ENCODE data around the gene MICAL3. TPM values are rescaled to one million over a fixed set of nuclear protein-coding genes. Genes with fewer than 3 reads are reported as not detected.
"Not testable (repeated sequence)": the region's sequence is repeated elsewhere in the genome, so short reads cannot be mapped to it uniquely, and the experiment has no call there.

The MICAL3 gene, protein sequence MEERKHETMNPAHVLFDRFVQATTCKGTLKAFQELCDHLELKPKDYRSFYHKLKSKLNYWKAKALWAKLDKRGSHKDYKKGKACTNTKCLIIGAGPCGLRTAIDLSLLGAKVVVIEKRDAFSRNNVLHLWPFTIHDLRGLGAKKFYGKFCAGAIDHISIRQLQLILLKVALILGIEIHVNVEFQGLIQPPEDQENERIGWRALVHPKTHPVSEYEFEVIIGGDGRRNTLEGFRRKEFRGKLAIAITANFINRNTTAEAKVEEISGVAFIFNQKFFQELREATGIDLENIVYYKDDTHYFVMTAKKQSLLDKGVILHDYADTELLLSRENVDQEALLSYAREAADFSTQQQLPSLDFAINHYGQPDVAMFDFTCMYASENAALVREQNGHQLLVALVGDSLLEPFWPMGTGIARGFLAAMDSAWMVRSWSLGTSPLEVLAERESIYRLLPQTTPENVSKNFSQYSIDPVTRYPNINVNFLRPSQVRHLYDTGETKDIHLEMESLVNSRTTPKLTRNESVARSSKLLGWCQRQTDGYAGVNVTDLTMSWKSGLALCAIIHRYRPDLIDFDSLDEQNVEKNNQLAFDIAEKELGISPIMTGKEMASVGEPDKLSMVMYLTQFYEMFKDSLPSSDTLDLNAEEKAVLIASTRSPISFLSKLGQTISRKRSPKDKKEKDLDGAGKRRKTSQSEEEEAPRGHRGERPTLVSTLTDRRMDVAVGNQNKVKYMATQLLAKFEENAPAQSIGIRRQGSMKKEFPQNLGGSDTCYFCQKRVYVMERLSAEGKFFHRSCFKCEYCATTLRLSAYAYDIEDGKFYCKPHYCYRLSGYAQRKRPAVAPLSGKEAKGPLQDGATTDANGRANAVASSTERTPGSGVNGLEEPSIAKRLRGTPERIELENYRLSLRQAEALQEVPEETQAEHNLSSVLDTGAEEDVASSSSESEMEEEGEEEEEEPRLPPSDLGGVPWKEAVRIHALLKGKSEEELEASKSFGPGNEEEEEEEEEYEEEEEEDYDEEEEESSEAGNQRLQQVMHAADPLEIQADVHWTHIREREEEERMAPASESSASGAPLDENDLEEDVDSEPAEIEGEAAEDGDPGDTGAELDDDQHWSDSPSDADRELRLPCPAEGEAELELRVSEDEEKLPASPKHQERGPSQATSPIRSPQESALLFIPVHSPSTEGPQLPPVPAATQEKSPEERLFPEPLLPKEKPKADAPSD (N-terminal part only)
- total RNA-seq: 28.2 TPM

DNA sequence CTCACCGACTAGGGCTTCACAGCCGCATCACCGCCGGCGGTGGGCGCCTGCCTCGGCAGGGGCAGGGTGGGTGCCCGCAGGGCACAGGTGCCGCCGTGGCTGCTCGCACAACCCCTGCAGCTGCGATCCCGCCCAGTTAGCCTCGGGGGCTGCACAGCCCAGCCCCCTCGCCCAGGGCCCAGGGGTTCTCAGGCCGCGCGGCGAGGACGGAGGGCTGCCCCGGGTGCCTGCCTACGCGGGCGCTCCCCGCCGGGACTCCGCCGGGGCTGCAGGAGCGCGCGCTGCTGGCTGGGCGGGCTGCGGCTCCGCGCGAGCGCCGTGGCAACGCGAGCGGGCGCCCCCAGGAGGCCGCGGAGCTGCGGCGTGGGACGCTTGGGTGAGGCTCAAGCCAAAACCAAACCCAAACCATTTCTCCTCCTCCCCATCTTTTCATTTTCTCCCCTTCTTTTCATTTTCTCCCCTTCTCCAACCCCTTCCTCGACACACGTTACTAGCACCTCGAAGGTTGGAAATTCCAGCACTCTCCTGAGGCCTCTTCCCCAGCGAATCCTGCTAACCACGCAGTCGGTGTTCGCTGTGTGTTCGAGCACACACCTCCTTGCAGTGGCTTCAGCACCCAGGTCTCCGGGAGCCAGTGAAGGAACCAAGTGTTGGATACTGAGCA, at the start of gene MICAL3:
Gene MICAL3 (minus strand): TSS at position 286 of the 664 bp plus-strand sequence. CDS start 117,749 bp downstream, outside the sequence.
- DNase-seq: no peak

DNA sequence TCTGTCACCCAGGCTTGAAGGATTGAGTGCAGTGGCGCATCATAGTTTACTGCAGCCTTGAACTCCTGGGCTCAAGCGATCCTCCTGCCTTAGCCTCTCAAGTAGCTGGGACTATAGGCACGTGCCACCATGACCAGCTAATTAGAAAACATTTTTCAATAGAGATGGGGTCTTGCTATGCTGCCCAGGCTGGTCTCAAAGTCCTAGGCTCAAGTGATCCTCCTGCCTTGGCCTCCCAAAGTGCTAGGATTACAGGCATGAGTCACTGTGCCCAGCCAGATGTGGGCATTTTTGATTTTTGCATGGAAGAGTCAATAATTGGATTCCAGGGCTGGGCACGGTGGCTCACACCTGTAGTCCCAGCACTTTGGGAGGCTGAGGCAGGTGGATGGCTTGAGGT, 49.6 kb upstream of the MICAL3 start:
- DNase-seq: not testable (repeated sequence)

DNA sequence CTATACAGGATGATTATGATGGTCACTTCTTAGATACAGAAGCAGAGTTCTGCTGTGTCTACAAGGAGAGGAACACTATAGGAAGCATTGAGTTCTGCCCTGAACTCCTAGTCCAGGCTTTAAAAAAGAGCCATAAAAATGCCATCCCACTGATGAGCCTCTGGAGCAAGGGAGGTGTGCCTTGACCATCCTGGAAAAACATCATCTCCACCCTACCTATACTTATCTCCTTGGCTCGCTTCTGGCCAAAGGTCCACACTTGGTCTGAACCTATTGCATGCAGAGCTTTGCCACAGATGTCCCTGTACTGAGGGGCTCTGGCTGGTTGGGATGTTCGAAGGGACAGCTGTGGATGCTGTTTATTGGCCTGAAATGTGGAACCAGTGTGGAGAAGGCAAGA, 49.1 kb upstream of the MICAL3 start:
- no peak for DNase-seq

DNA sequence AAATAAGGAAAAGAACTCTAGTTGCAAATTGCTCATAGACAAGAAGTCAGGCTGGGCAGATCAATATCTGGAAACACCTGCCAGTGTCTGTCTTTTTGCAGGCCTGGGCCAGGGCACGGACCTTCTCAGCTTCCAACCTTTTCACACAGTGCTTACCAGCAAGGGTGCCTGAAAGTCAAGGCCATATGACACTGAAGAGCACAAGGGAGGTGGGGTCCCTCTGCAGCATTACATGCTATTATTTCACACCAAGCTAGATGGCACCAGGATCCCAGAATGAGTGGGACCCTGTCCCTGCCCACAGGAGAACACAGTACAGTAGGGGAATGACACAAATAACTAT, 47.6 kb upstream of the MICAL3 start:
- no peak for DNase-seq

DNA sequence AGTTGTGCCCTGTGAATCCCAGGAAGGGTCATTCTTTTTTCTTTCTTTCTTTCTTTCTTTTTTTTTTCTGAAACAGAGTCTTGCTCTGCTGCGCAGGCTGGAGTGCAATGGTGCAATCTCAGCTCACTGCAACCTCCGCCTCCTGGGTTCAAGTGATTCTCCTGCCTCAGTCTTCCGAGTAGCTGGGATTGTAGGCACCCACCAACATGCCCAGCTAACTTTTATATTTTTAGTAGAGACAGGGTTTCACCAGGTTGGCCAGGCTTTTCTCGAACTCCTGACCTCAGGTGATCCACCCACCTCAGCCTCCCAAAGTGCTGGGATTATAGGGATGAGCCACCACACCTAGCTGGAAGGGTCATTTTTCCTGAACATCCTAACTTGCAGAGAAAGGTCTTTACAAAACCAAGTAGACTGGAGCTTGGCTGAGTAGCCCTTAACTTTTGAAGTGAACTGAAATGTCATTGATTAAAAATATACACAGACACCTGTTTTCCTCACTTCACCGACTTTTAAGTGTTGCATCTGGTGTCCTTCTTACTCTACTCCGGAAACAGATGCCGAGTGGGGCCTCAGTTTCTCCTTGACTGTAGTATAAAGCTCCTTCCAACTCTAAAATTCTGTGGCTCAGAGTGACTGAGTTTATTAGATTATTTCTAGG, 47.1 kb upstream of the MICAL3 start:
- DNase-seq: not testable (repeated sequence)

DNA sequence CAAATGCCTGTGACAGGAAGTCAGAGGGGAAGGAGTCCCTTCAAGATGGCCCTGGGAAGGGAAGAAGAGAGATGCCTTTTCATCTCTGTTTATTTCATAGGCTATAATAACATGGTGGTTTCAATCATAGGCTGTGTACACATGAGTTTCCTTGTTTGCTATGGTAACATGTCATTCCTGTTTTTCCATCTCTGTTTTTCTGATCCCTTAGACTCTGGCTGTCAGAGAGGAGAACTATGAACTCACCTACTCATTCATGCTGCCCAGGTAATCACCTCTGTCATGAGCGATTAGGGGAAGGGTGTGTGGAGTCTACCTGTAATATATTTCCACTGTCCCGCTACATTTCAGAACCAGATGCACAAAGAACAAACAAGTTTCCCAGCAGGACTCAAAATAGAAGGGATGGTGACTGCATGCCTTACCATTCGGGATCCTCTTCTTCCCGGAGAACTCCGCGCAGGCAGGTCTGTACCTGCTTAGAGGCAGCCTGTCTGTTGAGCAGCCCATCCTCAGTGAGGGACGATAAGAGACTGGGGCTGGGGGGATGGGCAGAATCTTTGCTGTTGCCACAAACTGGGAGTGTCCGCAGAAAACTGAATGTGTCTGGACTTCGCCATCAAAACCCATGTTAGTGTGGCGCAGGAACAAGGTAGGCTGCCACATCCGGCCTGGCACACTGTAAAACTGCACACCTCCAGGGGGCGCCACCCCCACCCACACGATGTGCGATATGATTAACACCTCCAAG, 46.4 kb upstream of the MICAL3 start:
- DNase-seq: no peak

DNA sequence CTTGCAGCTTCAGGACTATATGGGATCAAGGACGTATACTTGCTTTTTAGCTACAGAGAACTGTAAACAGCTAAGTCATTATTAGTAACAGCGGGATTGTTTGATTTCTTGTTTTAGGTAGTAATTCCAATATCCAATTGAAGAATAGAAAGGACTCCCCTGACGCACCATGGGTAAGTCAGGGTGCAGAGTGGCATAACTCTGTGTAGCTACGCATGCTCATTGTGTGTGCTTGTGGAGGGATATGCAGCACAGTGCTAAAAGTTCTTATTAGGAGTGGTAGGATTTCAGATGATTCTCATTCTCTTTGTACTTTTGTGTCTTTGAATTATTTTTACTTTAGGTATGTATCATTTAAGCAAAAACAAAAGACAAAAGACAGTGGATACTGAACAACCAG, 45.7 kb upstream of the MICAL3 start:
- no peak for DNase-seq

DNA sequence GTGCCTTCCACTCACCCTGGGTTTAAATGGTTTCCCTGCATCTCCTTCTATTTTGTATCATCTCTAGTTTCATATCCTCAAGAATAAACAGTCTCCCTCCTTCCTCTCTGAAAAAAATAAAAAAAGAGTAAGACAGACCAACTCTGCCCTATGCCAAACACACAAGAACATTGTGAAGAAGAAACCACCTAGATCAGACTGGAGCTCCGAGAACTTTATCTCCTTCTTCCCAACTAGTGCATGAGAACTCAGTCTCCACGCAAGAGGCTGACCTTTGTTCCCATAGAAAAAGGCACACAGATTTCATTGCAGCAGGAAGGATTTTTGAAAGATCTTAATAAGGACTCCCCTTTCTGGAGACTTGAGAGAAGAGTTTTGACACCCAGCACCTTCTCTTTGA, 44.7 kb upstream of the MICAL3 start:
- no peak for DNase-seq

DNA sequence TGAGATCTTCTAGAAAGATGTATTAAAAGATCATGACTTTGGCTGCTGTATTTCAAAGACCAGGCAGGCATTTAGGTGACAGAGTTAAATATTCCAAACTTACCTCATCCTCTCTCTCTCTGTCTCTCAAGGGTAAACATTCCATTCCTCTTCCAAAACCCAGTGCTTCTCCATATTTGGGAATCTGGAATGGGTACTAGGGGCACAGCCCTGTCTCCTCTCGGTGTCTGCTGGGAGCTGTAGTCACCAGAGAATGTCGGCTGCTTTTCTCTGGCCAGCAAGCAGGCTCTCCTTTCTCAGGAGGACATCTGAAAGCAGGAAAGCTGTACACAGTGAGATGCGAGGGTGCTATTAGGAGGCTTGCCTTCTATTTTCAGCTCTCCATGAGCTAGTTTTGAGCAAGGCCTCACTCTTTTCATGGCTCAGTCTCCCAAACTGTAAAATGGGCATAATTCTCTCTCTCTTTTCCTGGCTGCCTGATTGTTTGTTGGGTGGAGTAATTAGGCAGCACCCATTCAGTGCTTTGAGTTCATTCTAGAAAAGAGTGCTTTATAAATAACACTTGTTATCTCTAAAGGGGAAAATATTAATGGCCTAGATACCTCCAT, 44.1 kb upstream of the MICAL3 start:
- no peak for DNase-seq

DNA sequence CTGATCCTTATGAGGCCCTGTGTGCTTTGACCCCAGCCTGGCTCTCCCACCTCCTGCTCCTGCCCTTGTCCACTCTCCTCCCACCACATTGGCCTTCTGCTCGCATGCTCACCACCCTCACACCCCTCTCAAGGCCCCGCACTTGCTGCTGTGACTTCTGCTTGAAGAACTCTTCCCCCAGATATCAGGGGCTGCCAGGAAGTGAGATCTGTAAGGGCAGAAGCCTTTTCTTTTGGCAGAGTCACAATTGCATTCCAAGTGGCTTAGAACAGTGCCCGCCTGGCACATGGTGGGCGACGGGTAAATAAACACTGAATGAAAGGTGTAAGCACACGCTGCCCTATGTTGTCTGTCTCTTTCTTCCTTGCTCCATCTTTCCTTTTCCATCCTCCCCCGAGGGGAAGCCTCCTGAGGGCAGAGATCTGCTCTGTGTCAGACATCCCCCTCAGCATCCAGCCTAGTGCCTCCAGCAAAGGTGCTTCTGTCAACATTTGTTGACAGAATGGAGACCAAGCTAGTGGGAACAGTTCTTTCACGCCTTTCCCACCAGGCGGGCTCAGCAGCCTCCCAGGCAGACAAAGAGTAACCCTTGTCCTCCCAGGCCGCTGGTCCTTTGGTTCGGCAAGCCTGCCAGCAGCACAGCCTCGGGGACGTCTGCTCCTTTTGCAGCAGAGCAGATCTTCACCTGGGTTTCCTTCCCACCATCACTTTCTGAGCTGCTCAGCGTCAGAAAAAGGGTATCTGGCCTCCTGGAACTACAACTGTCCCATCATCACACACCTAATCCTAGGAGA, 43.4 kb upstream of the MICAL3 start:
- DNase-seq: no peak

DNA sequence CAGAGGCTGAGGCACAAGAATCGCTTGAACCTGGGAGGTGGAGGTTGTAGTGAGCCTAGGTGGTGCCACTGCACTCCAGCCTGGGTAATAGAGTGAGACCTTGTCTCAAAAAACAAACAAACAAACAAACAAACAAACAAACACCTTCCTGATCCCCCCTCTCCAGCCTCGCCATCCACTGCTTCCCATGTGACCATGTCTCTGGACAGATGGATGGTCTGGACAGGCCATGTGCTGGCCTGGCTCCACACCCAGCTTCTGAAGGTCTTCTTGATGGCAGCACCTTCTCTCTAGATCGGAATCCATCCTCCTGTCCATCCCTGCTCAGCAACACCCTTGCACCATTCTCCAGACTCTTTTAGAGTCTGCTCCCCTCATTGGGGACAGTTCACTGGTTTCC, 42.8 kb upstream of the MICAL3 start:
- DNase-seq: no peak

DNA sequence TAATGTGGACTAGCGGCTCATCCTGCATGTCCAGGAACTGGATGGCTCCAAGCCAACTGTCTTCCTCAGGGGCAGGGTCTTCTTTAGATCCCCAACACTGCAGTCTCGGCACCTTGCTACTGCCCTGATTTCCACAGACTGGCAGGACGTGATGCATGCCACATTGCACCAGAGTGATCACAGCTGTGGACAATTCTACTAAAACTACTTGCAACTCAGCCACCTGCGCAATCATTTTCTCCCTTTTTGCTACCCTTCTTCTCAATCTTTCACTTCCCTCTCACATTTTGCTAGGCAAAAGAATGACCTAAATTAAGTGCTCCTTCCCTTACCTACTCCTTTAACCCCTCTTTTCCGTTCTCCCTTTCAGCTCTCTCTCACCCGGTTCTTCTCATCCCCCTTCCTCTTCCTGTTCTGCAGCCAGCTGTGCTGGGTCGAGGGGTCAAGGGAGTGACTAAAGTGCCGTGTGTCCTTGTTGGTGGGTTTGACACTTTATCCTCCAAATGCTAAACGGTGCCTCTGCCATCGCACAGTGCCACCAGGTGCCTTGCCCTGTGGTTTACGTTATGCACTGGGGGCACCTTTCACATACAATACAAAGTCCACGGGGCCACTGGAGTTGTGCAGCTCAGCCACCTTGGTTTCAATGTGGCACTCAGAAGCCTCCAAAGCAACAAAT, 42.0 kb upstream of the MICAL3 start:
- DNase-seq: no peak

DNA sequence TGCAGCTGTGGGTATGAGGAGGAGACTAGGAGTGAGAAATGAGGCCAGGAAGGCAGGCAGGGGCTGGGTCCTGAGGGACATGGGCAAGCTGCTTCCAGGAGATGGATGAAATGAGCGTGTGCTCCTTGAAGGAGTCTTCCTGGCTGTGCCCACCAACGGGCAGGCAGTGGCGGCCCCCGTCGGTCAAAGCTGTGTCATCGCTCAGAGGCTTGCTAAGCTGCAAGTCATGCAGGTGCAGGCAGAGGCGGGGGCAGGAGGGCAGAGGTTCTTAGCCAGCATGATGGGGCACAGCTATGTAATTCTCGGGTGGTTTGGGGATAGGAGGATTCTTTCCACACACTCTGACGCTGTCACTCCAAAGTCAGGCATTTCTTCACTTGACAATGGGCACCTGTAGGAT, 40.9 kb upstream of the MICAL3 start:
- DNase-seq: no peak

DNA sequence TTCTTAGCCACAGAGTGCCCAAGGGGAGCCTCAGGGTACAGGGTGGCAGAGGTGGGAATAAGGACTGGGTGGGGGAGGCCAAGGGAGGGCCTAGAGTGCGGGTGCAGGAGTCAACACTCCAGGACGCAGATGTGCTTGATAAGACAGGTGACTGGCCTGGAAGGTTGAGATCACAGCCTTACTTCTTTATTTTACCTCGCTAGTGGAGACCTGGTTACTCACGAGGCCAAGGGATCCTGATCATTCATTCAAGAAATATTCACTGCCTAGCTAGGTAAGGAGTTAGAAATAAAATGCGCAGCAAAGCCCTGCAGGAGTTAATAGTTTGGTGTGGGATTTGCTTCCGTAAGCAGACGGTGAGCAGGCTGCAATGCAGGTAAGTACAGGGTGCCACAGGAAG, 40.3 kb upstream of the MICAL3 start:
- no peak for DNase-seq

DNA sequence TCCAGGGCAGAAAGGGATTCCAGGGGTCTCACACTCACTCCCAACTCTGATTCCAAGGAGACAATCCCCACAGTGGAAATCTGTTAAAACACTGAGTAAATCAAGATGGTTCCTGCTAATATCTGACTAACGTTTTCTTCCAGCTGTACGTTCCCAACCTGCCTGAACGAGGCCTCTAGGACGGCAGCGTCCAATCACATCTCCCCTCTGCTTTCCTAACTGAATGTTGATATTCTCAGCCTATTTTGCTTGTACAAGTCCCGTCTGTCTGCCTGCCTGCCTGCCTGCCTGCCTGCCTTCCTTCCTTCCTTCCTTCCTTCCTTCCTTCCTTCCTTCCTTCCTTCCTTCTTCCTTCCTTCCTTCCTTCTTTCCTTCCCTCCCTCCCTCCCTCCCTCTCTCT, 39.4 kb upstream of the MICAL3 start:
- DNase-seq: not testable (repeated sequence)

DNA sequence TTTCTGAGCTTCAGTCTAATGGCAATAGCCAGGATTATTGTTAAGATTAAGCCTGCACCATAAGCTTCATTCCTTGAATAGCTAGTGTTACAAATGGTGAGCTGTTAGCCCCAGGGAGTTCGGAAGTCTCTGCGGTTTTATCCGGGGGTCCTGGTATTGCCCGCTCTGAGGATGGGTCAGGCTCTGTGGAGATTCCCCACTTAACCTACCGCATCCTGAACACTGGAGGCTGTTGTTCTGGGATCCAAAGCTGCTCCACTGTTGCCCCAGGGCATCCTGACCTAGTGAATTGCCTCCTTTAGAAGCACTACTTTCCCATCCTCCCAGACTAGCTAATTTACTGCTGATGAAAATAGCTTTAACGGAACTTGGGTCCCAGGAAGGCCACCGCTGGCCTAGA, 38.9 kb upstream of the MICAL3 start:
- peak; percentile 26 for DNase-seq

DNA sequence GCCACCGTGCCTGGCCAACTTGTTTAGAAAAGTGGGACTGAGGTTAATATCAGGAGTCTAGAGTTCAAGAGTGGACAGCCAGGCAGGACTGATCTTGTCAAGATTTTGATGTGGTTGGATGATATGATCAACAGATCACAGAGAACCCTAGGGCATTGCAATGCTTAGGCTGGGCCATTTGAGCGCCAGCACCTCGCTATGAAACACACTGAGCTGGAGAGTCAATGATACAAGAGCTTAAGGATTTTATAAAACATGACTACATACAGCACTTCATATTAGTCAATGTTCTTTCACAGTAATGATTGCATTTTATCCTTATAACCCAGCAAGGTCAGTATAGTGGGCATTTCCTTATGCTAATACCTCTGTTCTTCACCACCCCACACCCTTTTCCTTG, 38.1 kb upstream of the MICAL3 start:
- no peak for DNase-seq

DNA sequence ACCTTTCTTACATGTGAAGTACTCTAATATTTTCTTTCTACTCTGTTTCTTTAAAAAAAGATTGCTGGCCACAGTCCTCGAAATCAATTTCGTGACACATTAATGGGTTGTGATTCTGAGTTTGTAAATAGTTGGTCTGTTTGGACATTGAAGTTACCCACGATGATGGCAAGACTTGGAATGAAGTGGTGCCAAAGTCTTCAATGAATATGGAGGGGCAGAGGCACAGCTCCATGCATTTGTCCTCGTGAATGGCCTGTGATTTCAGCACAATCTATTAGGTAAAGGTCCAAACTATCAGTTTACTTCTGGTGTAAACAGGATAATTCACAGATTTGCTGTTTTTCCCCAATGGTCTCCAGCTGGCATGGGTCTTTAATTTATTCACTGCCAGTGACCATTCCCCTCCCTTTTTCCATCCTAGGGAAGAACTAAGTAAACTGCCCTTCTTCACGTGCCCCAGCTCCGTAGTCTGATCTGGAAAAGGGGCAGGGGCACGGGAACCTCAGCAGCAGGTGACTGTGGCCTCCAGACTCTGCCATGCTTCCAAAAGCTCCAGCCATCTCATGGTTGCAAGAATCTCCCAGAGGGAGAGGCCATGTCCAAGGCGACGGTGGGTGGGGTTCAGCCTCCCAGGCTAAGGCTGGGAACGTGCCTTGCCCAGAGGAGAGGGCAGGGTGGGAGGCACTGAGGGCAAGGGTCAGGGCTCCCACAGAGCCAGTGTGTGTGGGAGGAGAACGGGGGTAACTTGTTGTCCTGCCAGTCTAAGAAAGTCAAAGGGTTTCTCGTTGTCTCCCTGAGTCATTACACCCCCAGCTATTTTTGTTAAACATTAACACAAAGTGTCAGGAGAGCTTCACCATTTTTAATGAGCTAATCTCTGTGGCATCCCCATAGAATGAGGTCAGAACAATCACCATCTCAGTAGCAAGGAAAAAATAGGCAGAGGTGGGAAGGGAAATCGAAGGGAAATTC, 36.6 kb upstream of the MICAL3 start:
- DNase-seq: no peak

All from skin of body (tissue), 2 donors.